Liver (tissue), 9 donors: ENCODE measurements around the gene MYBPC1. TPM values are rescaled to one million over a fixed set of nuclear protein-coding genes. Genes with fewer than 3 reads are reported as not detected.

Experiments
- DNase-seq: peaks from one replicate; pipeline ENCODE4 v3.0.0-alpha.2; 2017; ENCODE audit warnings: low spot score
- H3K27ac ChIP-seq, 2 donors: one replicate each; pipeline ENCODE4 v1.7.0; 2013; ENCODE audit warnings: inconsistent platforms in 2 of 2, low read length in 2 of 2, control low read depth in 1 of 2, low read depth in 1 of 2, mild to moderate bottlenecking in 1 of 2
- H3K27me3 ChIP-seq, 4 donors: one replicate each; pipeline versions ENCODE4 v1.6.1 to v1.7.0; 2013; ENCODE audit warnings: low read length in 3 of 4, inconsistent platforms in 1 of 4, mild to moderate bottlenecking in 1 of 4, moderate library complexity in 1 of 4; ENCODE audit not compliant: control insufficient read depth in 4 of 4, insufficient read depth in 4 of 4
- H3K36me3 ChIP-seq, 4 donors: one replicate each; pipeline versions ENCODE4 v1.6.1 to v1.7.0; 2013; ENCODE audit warnings: low read length in 3 of 4, mild to moderate bottlenecking in 3 of 4, low read depth in 1 of 4, moderate library complexity in 1 of 4; ENCODE audit not compliant: control insufficient read depth in 4 of 4, insufficient read depth in 3 of 4
- H3K4me1 ChIP-seq, 4 donors: one replicate each; pipeline versions ENCODE4 v1.6.1 to v1.7.0; 2013; ENCODE audit warnings: low read length in 3 of 4, mild to moderate bottlenecking in 3 of 4, moderate library complexity in 1 of 4; ENCODE audit not compliant: control insufficient read depth in 4 of 4, insufficient read depth in 4 of 4
- H3K4me3 ChIP-seq, 3 donors: one replicate each; pipeline versions ENCODE4 v1.6.1 to v1.7.0; 2013; ENCODE audit warnings: low read length in 3 of 3, control low read depth in 1 of 3, low read depth in 1 of 3, mild to moderate bottlenecking in 1 of 3
- H3K9ac ChIP-seq, 2 donors: one replicate each; pipeline ENCODE4 v1.7.0; 2013; ENCODE audit warnings: low read length in 2 of 2, mild to moderate bottlenecking in 2 of 2, moderate library complexity in 2 of 2, control low read depth in 1 of 2, low read depth in 1 of 2
- H3K9me3 ChIP-seq, 4 donors: one replicate each; pipeline versions ENCODE4 v1.6.1 to v1.7.0; 2013; ENCODE audit warnings: low read length in 3 of 4; ENCODE audit not compliant: control insufficient read depth in 4 of 4
- ATF3 ChIP-seq: IDR thresholded peaks from 2 replicates; pipeline ENCODE4 v1.6.1; 2016; ENCODE audit warnings: antibody characterized with exemption
- CTCF ChIP-seq: fragments of 150-350 bp; IDR thresholded peaks from 2 replicates; pipeline ENCODE4 v1.5.1; 2017; ENCODE audit warnings: improper control_type of control experiment, low read depth, low read length; ENCODE audit not compliant: missing input control
- EGR1 ChIP-seq, 2 donors: IDR thresholded peaks; 2 replicates each; pipeline ENCODE4 v1.6.1; 2016 to 2018; ENCODE audit warnings: antibody characterized with exemption in 2 of 2, low read depth in 2 of 2
- FOXA1 ChIP-seq: IDR thresholded peaks from 2 replicates; pipeline ENCODE4 v1.6.1; 2016; ENCODE audit warnings: antibody characterized with exemption
- FOXA2 ChIP-seq: IDR thresholded peaks from 2 replicates; pipeline ENCODE4 v1.6.1; 2016; ENCODE audit warnings: antibody characterized with exemption
- GABPA ChIP-seq, 2 donors: IDR thresholded peaks in 1 of 2; conservative IDR thresholded peaks in 1 of 2; 2 replicates each; pipeline ENCODE4 v1.6.1; 2016; ENCODE audit warnings: antibody characterized with exemption in 2 of 2, mild to moderate bottlenecking in 1 of 2, moderate library complexity in 1 of 2
- HNF4A ChIP-seq, 2 donors: conservative IDR thresholded peaks; 2 replicates each; pipeline ENCODE4 v1.6.1; 2016; ENCODE audit warnings: antibody characterized with exemption in 2 of 2, mild to moderate bottlenecking in 2 of 2
- HNF4G ChIP-seq: IDR thresholded peaks from 2 replicates; pipeline ENCODE4 v1.6.1; 2016; ENCODE audit warnings: antibody characterized with exemption
- JUND ChIP-seq, 2 donors: IDR thresholded peaks; 2 replicates each; pipeline ENCODE4 v1.6.1; 2016; ENCODE audit warnings: antibody characterized with exemption in 2 of 2
- MAX ChIP-seq: IDR thresholded peaks from 2 replicates; pipeline ENCODE4 v1.6.1; 2016; ENCODE audit warnings: antibody characterized with exemption
- NR2F2 ChIP-seq: IDR thresholded peaks from 2 replicates; pipeline ENCODE4 v1.6.1; 2016; ENCODE audit warnings: antibody characterized with exemption
- RAD21 ChIP-seq, 2 donors: IDR thresholded peaks; 2 replicates each; pipeline ENCODE4 v1.6.1; 2016; ENCODE audit warnings: antibody characterized with exemption in 2 of 2, mild to moderate bottlenecking in 2 of 2
- REST ChIP-seq: IDR thresholded peaks from 2 replicates; pipeline ENCODE4 v1.6.1; 2016; ENCODE audit warnings: antibody characterized with exemption, mild to moderate bottlenecking
- RXRA ChIP-seq, 2 donors: IDR thresholded peaks; 2 replicates each; pipeline ENCODE4 v1.6.1; 2017 to 2018; ENCODE audit warnings: antibody characterized with exemption in 2 of 2, mild to moderate bottlenecking in 1 of 2
- SP1 ChIP-seq: IDR thresholded peaks from 2 replicates; pipeline ENCODE4 v1.6.1; 2018; ENCODE audit warnings: antibody characterized with exemption, mild to moderate bottlenecking
- TAF1 ChIP-seq: conservative IDR thresholded peaks from 2 replicates; pipeline ENCODE4 v1.6.1; 2016; ENCODE audit warnings: antibody characterized with exemption, mild to moderate bottlenecking
- YY1 ChIP-seq: IDR thresholded peaks from 2 replicates; pipeline ENCODE4 v1.6.1; 2016; ENCODE audit warnings: antibody characterized with exemption, mild to moderate bottlenecking
- ZBTB33 ChIP-seq: IDR thresholded peaks from 2 replicates; pipeline ENCODE4 v1.6.1; 2016; ENCODE audit warnings: antibody characterized with exemption
- WGBS: extraction: QIAGEN DNeasy Blood & Tissue Kit; methylation state at CpG from one replicate; pipeline ENCODE4 v1.1.7; 2013; 5-methylcytosine and 5-hydroxymethylcytosine counted together
- polyA plus RNA-seq, 2 donors: library from polyadenylated mRNA; stranded (reverse) in 1 of 2; unstranded in 1 of 2; fragments of 200-250 nt in 1 of 2; fragments of >200 nt in 1 of 2; fragmentation: Nextera tagmentation in 1 of 2; extraction: Ambion mirVana in 1 of 2; gene quantifications; one replicate each; pipeline versions ENCODE4 v1.2.1 to v1.2.3, GENCODE V29; 2013 to 2015
- total RNA-seq, 2 donors: library from RNA; depleted of rRNA; stranded (reverse); fragments of >200 nt; gene quantifications; one replicate each; pipeline ENCODE4 v1.2.3, GENCODE V29; 2014
- donor health status: healthy.
- donor health status: healthy.
- donor health status: healthy.
- donor health status: healthy.
- donor health status: healthy.

Gene MYBPC1
- total and polyA plus RNA-seq, 4 donors: under 0.01 TPM; not detected in 3

GRCh38 chr12:101694986-101695385 is 100.2 kb downstream of the MYBPC1 start:
- no peak for TF ChIP-seq MAX
- no peak for TF ChIP-seq ZBTB33
- no peak for TF ChIP-seq ATF3
- no peak for TF ChIP-seq YY1
- no peak for TF ChIP-seq HNF4A (conservative IDR thresholded peaks at IDR 0.05)
- no peak for TF ChIP-seq REST
- TF ChIP-seq TAF1: no peak
- TF ChIP-seq CTCF: no peak
- no peak for TF ChIP-seq NR2F2
- no peak for TF ChIP-seq SP1
- TF ChIP-seq FOXA1: no peak
- TF ChIP-seq FOXA2: no peak
- no peak for TF ChIP-seq RAD21 (IDR thresholded peaks at IDR 0.05)
- TF ChIP-seq GABPA (IDR thresholded peaks at IDR 0.05 in 1 of 2, conservative IDR thresholded peaks at IDR 0.05 in 1 of 2): no peak
- TF ChIP-seq EGR1 (IDR thresholded peaks at IDR 0.05; ENCODE audit: low read depth in 2 of 2): no peak
- no peak for TF ChIP-seq HNF4G
- no peak for TF ChIP-seq JUND (IDR thresholded peaks at IDR 0.05)
- no peak for TF ChIP-seq RXRA (IDR thresholded peaks at IDR 0.05)
- Histone ChIP-seq H3K27ac (no peak overlapping the region), H3K27me3 (no peaks in the 10 kb centered on the region), H3K36me3 (no peaks in the 10 kb centered on the region), H3K4me1 (peaks cover 7 to 52% (median 34%) of the 10 kb centered on the region in 4 donors), H3K9ac (no peak overlapping the region), H3K9me3 (peaks cover 0 to 3% (median 0%) of the 10 kb centered on the region in 4 donors), H3K4me3 (no peak overlapping the region)
- DNase-seq: no peak
- WGBS: 100% methylated on average over 2 of the region's 2 CpGs
